GOT3 (cell line): ENCODE measurements around the gene DNAJC5.
A peak's percentile ranks its signal among the peaks of the same experiment; 100 is the strongest.
"Not testable (repeated sequence)": the region's sequence is repeated elsewhere in the genome, so short reads cannot be mapped to it uniquely, and the experiment has no call there.

ENCODE experiments used
- DNase-seq: peaks from one replicate; lab custom pipeline; 2025; ENCODE audit warnings: mixed read lengths; lab: John Stamatoyannopoulos, UW

DNAJC5 gene, protein sequence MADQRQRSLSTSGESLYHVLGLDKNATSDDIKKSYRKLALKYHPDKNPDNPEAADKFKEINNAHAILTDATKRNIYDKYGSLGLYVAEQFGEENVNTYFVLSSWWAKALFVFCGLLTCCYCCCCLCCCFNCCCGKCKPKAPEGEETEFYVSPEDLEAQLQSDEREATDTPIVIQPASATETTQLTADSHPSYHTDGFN

DNA sequence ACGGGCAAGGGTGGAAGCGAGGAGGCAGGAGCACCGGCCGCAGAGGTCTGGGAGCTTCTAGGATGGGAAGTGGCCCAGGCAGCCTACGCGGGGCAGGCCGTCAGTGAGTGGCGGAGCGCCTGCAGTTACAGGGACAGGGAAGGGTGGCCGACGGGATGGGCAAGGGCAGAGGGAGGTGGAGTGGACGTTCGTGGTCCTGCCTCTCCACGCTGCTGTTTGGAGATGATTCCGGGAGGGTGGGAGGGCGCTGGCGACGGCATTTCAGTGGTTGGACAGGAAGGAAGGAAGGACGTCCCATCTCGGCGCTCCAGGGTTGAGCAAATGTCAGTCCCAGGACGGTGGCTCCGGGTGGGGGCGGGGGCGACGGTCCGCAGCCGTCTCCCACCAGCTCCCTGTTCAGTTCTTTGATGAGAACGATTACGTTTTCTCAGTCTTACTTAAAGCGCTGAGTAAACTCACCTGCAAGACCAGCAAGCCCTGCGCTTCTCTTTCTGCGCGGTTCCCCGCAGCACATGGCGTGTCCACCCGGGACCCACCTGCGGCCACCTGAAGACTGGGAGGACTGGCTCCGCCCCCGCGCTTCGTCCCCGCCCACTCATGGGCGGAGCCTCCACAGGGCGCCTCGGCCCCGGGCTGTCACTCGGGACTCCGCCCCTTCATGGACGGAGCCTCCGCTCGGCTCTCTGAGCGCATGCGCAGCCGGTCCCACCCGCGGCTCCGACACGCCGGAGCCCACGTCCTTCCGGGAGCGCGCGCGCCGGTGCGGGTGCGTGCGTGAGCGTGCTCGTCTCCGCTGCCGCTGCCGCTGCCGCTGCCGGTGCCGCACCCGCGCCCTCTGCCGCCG is at the start of gene DNAJC5:
Gene DNAJC5, plus strand, starts transcription at position 769 of the 844 bp plus-strand sequence. CDS start 33,220 bp downstream, outside the sequence.
- DNase-seq = peak; percentile 84

DNA sequence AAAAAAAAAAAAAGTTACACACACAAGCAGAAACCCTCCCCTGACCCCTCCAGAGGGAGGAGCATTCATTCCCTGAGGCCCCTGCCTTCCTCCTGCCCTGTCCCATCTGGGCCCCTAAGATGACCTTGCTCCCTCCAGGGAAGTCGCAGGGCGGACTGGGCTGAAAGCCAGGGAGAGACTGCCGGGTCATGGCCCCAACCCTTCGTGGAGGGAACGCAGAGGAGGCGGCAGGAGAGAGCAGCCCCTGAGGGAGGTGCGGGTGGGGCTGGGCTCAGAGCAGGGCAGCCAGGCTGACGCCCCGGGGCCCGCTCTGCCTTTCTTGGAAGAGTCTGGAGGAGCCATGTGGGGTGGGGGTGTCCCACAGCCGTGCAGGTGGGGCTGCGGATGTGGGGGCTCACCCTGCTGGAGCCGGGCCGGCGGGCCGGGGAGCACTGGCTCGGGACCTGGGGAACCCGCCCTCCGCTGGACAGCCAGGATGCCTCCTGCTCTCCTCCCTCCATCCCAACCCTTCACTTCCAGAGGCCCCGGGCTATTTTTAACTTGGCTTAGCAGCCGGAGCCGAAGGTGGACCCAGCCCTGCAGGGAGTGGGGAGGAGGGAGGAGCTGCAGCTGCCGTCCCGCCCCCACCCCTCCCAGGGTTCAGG is 48.7 kb upstream of the DNAJC5 start:
- no peak for DNase-seq

DNA sequence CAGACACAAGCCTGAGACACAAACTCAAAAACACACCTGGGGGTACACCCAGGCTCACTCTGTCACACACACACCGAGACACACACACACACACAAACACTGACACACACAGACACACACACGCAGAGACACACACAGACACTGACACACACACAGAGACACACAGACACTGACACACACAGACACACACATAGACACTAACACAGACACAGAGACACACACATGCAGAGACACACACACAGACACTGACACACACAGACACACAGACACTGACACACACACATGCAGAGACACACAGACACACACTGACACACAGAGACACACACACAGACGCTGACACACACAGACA is 48.1 kb upstream of the DNAJC5 start:
- no peak for DNase-seq

DNA sequence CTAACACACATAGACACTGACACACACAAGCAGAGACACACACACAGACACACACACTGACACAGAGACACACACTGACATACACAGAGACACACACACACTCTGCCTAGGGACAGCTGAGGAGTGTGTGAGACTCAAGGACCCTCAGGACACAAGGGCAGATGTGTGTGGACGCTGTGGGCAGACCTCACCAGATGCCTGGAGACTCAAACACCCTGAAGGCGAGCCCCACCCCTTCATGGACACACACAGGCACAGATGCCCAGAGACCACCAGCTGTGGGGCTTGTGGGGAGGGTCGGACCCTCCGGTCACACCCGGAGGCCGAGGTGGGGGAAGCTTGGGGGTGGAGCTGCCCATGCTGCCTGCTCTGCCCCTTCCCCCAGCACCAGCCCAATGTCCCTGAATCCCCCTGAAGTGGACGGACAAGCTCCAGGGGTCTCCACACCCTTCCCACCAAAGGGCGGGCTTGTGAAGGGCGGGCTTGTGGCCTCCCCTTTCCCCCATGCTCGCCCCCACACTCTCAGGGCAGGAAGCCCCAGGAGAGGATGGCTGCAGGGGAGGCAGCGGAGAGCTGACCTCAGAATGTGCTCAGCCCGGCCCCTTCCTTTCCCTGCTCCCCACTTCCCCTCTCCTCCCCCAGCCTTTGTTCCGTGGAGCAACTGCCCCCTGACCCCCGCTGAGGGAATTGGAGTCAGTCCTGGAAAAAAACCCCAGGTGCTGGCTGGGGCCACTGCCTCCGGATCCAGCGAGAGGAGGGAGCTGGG is 47.5 kb upstream of the DNAJC5 start:
- no peak for DNase-seq

DNA sequence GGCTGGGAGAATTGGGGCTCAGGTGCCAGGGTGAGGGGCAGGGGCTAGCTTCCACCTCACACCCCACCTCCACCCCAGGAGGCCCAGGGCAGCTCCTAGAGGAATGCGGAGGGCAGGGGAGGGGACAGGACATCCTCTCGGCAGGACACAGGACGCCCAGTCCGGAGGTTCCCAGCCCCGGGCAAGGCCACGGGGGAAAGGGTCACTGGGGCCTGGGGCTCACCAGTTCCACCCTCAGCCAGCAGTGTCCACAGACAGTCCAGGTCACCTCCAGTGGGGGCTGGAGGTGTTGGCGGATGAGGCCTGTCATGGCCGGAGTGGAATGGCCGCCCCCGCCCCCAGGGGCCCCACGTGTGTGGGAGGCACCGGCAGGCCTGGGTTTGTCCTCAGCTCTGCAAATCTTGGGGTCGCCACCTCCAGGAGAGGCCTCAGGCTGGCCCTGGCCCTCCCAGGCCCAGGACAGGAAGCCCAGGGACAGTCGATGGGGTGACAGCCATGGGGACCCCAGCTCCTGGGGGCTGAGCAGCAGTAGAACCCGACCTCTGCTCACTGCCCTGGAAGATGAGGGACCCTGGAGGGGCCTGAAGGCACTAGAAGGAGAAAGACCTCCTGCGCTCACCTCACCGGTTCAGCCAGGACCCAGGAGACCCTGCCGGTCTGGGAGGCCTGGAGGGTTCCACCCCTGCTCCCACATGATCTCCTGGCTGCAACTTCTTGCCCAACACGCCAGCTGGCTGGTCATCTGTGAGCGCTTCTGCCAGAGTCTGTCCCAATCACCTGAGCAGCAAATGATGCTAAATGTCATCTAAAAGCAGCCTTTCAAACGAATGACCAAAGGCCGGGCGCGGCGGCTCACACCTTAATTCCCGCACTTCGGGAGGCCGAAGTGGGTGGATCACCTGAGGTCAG is 46.7 kb upstream of the DNAJC5 start:
- no peak for DNase-seq

DNA sequence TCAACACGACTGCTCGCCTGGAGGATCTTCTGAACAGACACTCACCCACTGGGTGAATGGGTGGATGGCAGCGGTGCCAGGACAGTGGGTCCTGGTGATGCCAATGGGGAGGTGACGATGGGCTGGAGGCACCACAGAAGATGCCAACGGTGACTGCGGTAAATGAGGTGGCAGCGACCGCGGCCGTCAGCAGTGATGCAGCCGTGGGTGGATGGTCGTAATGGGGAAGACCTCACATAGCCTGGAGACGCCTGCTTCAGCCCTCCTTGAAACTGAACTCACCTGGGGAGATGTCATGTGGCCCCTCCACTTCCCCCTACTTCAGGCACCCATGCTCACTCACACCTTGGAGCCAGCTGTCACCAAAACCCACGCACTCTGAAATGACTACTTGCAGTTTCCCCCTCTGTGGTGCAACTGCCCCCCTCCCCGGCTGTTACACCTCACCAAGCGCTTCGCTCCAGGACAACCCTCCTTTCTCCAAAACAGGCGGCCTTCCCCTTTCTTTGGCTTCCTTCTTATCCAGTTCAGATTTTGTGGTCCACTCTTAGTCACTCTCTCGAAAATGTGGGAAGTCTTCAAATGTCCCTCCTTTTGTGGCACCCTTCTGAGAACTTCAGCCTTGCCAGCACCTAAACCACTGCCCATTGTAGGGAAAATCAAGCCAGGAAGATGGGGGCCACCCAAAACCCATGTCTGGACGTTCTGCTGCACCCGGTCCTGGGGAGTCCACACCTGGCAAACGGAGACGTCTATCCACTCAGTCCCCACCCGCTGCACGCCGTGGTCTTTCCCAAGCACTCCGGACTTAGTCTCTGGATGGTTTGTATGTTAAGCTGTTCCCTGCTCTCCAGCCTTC is 44.0 kb upstream of the DNAJC5 start:
- no peak for DNase-seq

DNA sequence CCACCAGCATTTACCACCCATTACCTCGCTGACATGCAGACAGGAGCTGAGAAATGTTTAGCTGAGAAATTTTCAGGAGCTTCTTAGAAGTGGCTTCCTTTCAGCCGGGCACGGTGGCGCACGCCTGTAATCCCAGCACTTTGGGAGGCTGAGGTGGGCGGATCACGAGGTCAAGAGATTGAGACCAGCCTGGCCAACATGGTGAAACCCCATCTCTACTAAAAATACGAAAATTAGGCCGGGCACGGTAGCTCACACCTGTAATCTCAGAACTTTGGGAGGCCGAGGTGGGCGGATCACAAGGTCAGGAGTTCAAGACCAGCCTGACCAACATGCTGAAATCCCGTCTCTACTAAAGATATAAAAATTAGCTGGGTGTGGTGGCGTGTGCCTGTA is 43.4 kb upstream of the DNAJC5 start:
- not testable (repeated sequence) for DNase-seq

DNA sequence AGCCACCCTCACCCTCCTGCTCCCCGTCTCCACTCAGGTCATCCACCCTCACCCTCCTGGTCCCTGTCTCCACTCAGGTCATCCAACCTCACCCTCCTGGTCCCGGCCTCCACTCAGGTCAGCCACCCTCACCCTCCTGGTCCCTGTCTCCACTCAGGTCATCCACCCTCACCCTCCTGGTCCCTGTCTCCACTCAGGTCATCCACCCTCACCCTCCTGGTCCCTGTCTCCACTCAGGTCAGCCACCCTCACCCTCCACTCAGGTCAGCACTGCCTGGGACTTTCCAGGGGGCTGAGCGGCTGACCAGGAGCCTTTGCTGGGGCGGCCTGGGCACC is 41.2 kb upstream of the DNAJC5 start:
- not testable (repeated sequence) for DNase-seq

DNA sequence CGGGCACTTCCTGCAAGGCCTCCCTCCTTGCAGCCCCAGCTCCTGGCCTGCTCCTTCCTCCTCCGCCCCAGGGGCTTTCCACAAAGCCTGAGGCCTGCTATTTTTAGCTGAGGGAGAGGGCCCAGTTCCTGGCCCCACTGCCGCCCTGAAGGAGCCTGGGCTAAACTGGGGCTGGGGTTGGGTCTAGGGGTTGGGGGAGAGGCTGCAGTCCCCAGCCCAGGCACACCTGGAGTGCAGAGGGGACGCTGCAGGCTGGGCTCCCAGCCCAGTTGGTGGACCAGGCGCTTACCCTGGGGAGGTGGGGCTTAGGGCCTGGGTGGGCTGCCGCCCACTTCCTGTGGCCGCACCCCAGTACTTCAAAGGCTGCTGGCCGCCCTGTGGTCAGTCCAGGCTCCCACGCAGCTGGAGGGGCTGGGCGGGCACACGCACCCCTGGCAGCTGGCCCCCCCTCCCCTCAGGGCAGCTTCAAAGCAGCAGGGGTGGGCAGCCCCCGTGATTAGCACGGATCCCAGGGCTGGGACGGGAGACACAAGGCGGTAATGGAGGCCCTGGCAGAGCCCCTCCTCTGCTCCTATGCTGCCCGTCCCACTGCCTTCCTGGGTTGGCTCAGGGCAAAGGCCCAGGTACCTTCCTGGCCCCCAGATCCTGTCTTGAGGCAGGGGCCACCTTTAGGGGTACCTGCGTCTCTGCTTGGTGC is 40.7 kb upstream of the DNAJC5 start:
- no peak for DNase-seq

DNA sequence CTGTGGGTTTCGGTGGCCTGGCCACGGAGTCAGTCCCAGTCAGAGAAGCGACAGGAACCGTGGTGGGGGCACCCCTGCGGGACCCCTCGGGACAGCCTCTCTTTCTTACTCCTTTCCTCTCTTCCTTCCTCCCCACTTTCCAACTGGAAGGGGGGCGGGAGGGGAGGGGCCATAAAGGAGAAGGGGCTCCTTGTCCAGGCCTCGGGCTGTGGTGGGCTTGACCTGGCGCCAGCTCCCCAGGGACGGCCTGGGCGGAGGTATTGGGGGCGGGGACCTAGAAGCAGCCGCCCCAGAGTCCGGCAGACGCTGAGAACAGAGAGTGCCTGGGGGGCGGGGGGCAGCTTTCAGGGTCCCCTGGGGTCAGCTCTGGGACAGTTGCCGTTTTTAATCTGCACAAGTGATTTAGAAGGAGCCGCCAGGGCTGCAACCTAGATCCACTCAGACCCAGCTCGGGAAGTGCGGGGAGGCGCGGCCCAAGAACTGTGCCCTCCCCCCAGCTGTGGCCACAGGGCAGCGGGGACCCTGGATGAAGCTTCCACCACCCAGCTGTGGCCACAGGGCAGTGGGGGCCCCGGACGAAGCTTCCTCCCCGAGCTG is 40.1 kb upstream of the DNAJC5 start:
- DNase-seq = no peak

DNA sequence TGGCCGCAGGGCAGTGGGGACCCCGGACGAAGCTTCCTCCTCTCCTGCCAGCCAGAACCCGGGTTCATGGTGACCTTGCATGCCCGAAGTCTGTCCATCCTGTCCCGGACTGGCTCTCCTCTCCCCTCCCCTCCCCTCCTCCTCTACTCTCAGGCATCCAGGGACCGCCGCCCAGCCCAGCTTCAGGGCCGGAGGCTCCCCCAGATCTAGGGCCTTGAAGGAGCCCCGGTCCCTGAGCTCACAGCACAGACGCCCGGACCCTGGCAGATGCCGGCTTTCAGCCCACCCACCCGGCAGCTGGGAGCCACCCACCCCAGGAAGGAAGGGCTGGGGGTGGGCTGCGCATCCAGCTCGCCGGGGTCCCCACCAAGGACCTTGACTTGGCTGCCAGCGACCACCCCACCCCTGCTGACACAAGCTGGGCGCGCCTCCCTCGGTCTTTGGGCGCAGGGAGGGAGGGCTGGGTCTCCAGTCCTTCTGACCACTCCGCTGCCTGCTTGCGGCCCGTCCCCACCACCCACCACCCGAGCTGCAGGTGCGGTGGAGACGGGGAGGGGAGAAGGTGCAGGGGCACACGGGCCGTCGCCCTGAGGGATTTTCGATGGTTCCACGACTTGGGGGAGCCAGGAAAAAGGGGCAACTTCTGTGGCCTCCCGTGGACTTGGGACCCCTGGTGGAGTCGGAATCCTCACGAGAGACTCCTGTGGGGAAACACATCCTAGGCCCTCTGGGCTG is 39.4 kb upstream of the DNAJC5 start:
- no peak for DNase-seq

DNA sequence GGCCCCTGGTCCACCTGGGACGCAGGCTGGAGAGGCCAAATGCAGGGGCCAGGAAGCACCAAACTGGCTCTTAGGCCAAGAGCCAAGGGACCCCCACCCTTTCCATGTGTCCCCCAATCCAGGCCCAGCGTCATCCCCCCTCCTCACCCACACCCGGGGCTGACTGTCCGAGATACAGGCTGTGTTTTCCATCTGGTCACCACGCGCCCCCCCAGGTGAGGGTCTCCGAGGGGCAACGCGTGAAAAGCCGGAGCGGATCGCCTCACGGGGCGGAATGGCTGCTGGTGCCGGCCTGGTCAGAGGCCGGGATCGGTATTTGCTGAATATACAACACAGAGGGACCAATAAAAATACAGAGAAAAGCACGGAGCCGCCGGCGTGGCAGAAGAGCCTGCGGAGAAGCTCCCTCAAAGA is 38.8 kb upstream of the DNAJC5 start:
- DNase-seq = no peak

DNA sequence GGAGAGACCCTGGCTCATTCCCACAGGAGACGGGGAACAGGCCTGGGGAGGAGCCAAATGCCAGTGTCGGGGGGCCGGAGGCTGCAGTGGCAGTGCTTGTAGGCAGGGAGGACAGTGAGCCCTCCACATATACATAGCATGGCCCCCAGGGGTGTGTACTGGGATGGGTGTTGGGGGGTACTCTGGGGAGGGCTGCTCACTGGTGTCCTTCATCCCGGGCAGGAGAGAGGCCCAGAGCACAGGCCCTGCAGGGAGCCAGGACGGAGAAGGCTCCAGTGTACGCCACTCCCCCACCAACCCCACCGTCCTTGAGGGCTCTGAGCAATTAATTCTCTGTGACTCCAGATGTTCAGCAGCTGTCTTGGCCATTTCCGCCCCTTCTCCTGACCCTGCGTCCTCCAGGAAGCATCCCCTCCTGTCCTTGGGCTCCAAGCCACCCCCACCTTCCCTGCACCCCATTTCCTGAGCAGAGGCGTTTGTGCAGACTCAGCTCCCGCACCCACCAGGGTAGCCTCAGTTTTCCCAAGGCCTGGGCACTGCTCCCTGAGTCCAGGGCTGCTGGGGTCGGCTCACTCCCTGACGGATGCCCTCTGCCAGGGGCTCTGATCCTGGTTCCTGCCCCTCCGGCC is 37.0 kb upstream of the DNAJC5 start:
- DNase-seq = no peak

DNA sequence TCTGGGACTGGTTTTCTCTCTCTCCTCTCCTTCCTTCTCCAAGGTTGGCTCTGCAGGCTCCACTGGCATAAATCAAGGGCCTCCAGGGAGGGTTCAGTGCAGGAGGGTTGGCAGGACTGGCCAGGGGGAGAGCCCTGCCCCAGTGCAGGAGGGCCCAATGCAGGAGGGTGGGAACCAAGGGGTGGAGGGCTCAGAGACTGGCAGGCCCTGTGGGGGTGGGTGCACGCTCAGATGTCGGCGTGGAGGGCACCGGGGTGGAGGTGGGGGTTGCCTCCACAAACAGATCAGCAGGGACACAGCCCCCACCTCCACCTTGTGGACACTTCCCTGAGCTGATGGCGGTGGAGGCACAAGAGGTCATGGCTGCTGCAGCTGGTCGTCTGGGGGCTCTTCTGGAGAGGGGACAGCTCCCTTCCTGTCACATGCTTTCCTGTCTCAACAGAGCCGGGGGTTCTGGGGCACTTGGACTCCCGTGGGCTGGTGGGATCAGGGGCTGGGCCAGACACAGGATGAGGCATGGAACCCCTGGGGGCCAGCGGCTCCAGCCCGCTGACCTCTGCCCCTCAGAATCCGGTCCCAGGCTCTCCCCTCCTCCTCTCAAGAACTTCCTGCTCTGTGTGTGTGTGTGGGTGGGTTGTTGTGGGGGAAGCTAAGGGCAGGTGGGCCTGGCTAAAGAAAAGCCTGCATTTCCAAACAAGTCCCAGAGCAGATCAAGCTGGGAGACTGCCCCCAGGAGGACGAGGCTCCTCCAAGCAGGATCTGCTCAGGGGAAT is 36.3 kb upstream of the DNAJC5 start:
- no peak for DNase-seq

DNA sequence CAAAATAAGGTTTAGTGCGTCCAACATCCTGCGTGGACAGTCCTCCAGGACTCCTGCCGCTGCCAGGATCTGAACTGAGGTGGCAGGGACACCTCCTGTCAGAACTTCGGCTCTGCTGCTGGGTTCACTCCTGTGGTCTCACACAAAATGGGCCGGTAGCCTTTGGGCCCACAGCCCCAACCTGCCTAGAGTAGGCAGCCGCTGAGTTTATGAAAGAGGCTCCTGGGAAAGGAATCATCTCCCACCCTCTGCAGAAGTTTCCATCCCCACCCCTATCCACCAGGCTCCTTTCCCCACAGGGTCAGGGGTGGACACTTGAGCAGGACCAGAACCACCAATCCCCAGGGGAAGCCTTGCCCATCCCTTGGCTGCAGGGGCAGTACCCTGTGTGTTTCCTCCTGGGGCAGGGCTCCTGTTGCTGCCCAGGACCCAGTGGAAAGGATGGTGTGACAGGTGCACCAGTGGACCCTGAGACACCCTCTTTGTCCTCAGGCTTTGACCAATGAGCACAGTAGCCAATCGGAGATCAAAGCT is 35.7 kb upstream of the DNAJC5 start:
- DNase-seq = no peak

DNA sequence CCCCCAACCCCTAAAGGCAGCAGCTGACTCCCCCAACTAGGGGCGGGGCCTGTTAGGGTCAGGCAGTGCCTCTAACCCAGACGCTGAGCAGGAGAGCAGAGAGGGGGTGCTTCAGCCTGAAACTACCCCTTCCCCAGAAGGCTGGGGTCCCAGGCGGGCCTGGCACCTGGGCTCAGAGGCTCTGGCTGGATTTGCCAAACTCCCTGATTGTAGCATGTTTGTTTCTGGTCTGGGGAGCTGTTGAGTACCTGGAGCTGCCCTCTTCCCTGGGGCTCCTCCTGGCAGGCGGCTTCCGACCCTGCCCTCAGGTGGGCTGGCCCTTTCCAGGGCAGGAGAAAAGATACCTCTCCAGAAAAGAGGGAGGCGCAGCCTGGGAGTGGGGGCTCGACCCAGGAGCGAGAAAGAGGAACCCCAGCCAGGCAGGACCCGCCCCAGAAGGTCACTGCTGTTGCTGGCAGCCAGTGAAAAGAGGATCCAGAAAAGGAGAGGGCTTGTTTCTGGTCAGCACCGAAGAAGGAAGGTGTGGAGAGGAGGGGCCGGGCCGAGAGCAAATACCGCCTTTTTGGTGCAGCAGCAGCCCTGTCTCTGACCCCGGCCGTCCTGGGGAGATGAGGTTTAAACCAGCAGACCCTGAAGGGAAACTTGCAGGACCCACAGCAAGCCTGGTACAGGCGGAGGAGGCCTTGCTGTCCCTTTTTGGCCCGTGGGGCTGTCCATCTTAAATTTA is 34.4 kb upstream of the DNAJC5 start:
- no peak for DNase-seq
